GM12875 (cell line): ENCODE results near the gene NDST3.

Experiments
- H3K4me3 ChIP-seq: one replicate; pipeline ENCODE4 v1.5.1; 2011; ENCODE audit warnings: low read depth, low read length, control low read depth
- CTCF ChIP-seq: IDR thresholded peaks from 2 replicates; pipeline ENCODE4 v1.5.1; 2011; ENCODE audit warnings: low read depth, mild to moderate bottlenecking, control low read depth, inconsistent platforms, low read length, moderate library complexity, borderline replicate concordance; ENCODE audit not compliant: insufficient read depth

The NDST3 gene

DNA sequence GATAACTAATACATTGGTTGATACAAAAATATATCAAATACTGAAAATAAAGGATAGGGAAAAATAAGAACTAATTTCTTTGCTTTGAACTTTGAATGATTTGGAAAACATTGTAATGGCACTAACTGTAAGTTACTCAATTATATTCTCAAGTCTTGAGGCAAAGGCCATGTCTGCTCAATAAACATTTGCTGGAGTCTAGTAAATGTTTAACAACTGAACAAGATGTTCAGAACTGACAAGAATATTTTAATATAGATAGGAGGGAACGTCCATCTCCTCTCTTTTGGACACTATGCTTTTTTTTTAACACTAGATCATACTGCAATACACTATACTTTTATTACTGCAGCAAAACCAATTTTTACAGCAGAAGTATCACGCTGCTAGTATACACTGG lies 242.3 kb downstream of the NDST3 start:
- H3K4me3 ChIP-seq = no peak overlapping the region
- no peak for TF ChIP-seq CTCF

- no peak overlapping the region for H3K4me3 ChIP-seq
These were observed 243.0 kb downstream of the NDST3 start for GRCh38 chr4:118277243-118277642.

GRCh38 chr4:118278473-118279274 lies 244.4 kb downstream of the NDST3 start:
- no peak for TF ChIP-seq CTCF
- peak overlapping the region; percentile 69 for H3K4me3 ChIP-seq

More at GRCh38 chr4:118277243-118277642, 243.0 kb downstream of the NDST3 start:
- no peak for TF ChIP-seq CTCF

DNA sequence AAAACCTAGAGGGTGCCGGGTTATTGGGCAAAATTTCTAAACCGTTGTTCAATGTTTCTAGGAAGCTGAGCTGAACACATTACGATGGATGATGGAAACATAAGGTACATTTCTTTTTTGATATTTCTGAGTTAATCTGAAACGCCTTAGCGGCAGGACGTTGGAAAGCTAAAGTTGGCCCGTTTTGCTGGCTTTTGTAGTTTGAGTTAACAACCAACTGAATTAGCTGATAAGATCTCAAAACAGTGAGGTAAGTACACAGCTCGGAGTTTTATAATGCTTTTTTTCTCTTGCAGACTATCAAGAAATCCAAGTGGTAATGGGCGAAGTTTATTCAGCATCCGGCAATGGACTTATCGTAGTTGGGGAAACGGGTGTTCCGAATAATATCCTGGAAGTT lies 245.0 kb downstream of the NDST3 start:
- peak overlapping the region; percentile 69 for H3K4me3 ChIP-seq
- TF ChIP-seq CTCF = no peak

DNA sequence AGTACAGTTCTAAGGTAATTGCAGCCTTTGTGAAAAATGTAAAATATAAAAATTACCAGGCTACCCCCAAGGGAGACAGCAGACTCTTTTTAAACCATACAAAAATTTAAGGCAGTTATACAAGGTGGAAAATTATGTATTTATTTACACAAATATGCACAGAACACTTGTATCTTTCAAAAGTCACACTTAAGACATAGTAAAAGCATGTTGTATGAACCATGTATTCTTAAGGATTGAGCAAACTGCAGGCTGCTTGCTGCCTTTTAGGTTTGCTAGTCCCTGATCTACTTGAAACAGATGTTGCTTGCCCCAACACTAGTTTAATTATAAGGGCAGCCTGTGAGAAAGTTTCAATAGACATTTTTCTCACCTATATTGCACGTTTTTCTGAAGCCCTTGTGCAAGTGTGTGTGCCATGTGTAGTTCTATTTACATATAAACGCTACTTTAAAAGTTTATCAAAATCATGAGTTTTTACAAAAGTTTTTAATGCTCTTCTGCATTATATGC lies 245.7 kb downstream of the NDST3 start:
- TF ChIP-seq CTCF = no peak
- H3K4me3 ChIP-seq = peak overlapping the region; percentile 69

DNA sequence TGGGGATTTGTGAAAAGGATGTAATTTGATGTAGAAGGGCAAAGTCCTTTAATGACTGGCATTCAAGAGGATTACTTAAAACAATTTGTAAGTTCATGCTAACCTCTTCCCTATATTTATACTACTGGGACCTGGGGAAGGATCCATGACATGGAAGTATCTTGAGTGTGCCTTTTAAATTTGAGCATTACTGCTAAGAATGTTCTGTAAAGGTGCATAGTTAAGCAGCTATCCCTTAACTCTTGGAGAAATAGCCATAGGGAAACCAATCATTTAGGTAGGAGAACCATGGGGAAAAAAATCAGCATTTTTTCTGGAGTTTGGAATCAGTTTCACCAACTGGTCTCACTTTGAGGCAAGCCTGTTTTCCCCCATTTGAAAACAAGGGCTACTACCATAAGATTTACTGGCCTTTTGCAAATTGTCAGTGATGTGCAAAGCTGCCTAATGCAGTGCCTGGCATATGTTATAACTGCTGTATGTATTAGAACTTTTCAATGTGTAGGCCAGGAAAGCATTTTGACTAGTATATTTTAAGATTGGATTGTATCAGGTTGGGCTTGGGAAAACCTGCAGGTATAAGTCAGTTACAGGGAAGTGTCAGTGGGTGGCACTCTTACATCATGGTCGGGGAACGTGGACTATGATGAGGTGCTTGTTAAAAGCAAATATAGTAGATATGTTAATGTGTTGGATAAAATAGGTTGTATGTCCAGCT lies 246.4 kb downstream of the NDST3 start:
- peak overlapping the region; percentile 21 for H3K4me3 ChIP-seq
- peak; percentile 45; the same call in 1 of the 2 replicates for TF ChIP-seq CTCF
